DMS153 (cell line): ENCODE measurements around the gene WDFY4.

ENCODE experiments used
- DNase-seq: peaks from one replicate; lab custom pipeline; 2025; lab: John Stamatoyannopoulos, UW

WDFY4 gene

DNA sequence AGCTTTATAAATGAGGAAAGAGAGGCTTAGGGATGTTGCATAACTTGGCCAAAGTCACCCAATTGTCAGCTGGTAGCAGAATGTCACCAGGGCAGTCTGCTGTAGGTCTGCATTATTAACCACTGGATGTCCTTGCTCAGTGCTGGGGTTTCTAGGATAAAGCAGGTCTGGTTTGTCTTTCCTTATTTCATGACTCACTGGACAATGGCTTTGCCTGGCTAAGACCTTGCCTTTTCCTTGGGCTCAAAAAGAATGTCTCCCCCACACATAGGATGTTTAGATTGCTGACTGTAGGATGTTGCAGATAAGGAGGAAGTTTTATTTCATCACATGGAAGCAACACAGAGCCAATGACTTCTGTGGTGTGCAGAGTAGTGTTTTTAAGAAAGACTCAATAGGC is 29.4 kb downstream of the WDFY4 start:
- no peak for DNase-seq

DNA sequence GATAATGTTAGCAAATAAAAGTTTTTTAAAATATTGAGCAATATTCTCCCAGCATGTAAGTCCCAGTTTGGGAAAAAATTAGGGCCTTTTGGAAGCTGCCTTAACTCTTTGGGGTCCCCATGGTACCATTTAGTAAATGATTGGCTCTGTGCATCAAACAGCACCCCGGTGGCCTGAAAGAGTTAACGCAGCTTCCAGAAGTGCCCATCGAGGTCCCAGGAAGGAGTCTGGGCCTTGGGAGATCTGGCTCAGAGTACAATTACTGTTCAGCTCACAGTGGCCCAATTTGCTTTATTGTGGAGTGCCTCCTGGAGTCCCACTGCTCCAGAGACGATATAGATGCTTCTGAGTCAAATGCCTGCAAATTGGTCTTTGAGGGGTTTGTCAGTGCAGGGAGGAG is 31.7 kb downstream of the WDFY4 start:
- DNase-seq: no peak

DNA sequence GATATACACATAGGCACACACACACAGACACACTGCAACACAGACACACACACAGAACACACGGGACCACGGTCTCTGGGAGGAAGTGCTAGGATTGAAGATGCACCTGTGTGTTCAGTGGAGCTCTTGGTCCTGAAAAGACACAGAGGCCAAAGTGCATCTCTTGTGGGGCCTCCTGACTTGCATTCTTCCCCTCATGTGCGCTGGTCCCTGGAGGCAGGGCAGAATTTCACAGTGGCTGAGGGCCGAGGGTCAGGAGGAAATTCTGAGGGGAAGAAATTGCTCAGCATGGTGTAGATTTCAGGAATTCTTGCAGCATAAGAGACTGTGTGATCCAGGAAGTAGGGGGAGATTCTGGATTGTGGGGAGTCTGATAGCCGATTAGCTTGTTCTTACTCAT is 35.9 kb downstream of the WDFY4 start:
- no peak for DNase-seq

DNA sequence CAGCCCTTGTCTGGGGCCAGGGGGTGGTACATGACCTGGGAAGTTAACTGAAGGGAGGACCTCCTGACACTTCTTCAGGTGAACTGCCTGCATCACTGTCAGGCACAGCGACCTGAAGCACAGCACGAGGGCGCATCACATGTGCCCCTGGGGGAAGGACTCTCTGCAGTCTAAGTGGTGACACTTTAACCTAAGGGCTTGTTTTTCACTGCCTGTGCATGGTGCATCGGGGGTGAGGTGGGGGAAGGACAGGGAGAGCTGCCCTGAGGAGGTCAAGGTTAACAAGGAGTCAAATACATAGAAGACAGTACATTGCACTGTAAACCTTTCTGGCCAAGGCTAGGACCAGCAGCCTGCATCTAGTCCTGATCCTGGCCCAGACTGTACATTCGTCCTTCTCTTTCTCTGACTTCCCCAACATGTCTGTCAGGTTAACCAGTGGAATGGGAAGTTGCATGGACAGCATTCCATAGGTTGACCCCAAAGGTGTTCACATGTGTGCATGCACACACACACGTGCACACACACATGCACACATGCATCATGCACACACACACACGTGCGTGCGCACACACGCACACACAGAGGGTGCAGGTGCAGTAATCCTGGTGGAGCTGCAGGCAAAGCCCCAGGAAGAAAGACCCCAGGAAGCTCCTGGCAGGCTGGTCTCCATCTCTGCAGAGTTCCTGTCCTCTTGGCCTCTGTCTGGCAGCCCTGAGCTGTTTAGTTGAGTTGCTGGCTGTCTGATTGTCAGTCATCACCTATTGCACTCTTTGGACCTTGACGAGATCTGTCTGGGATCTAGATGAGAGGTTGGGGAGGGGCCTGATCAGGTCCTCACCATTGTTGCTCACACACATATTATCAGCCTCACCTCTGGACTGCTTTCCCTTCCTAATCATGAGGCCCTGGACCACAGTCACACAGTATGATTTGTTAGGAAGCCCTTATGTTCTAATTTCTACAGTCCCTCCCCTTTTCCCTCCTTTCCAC is 37.8 kb downstream of the WDFY4 start:
- no peak for DNase-seq

DNA sequence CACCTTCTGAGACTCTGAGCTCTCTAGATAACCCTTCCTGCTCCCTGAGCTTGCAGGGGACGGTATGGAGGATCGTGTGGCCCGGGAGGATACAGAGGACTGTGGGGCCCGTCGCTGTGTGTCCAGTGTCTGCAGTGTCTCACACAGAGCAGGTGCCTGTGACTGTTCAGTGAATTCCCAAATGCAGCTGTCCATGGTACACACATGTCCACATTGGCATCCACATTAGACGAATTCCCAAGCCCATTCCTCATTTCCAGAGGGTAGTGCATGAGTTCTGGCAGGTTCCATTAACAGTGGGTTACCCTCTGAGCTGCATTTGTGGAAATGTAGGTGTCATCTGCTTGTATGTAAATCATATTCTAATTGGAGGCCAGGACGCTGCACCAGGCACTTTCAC is 39.5 kb downstream of the WDFY4 start:
- DNase-seq: no peak

DNA sequence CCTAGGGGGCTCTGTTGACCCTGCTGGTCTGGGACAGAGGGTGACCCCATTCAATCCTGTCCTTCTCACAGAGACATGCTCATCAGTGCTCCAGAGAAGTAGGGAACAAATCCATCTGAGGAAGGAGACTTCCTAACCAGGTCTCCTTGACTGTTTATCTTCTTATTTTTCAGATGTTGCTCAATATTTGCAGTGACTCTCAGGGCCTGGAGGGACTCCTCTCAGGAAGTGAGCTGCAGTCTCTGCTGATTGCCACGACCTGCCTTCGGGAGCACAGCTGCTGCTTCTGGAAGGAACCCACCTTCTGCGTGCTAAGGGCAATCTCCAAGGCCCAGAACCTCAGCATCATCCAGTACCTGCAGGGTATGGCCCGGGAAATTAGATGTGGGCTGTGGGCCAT is 41.0 kb downstream of the WDFY4 start:
- no peak for DNase-seq

DNA sequence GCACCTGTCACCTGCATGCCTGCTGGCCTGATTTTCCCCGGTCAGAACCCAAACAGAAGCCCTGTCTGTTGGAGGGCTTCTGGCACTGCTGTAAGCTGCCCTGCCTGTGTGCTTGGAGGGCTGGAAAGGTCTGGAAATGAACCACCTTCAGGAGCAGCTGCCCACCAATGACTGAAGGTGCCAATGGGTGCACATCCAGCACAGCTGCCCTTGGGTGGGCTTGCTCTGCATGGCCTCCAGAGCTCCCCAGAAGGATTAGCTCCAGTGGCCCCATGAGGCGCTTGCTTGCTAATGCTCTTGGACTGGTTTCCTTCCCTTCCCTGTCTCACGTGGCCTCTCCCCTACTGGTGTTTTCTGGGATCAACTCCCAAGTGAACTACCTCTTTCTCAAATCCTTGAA is 43.2 kb downstream of the WDFY4 start:
- DNase-seq: no peak

DNA sequence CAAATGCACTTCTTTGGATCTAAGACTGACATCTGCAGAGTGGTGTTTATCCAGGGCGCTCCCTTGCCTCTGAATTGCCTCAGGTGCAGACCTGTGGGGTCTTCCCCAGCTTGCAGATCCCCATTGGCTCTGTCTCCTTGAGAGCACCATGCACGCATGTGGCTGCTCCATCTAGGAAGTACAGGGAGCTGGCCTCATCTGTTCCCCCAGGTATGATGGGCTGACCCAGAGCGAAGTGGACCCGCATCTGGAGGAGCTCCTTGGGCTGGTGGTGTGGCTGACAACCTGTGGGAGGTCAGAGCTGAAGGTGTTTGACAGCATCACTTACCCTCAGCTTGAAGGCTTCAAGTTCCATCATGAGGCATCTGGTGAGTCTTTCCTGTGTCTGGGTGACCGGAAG is 44.5 kb downstream of the WDFY4 start:
- DNase-seq: no peak

DNA sequence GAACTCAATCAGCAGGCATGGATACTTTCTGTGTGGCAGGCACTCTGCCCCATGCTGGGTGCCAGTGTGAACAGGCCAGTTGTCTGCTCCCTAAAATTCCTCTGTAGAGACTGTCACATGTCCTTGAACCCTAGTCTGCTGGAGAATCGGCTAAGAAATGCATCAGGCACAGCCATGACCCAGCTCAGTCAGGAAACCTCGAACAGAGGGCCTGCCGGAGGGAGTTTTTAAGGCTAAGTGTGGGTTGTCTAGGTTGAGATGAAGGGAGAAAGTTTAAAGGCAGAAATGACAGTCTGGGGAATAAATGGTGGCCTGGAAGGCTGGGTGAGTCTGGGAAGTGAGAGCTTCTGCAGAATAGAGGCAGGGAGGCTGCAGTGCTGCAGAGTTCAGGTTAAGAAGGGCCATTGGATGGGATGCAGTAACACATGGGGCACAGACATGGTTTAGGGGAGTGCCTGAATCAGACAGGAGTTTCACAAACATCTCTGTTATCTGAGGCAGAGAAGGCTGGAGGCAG is 45.3 kb downstream of the WDFY4 start:
- no peak for DNase-seq

DNA sequence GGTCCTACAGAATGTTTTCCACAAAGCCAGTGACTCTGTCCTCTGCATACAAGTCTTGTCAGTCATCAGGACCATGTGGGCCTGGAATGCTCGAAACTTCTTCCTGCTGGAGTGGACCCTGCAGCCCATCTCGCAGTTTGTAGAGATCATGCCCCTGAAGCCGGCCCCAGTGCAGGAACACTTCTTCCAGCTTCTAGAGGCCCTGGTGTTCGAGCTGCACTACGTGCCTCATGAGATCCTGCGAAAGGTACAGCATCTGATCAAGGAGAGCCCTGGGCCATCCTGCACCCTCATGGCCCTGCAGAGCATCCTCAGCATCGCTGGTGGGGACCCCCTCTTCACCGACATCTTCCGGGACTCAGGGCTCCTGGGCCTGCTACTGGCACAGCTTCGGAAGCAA is 46.5 kb downstream of the WDFY4 start:
- no peak for DNase-seq

DNA sequence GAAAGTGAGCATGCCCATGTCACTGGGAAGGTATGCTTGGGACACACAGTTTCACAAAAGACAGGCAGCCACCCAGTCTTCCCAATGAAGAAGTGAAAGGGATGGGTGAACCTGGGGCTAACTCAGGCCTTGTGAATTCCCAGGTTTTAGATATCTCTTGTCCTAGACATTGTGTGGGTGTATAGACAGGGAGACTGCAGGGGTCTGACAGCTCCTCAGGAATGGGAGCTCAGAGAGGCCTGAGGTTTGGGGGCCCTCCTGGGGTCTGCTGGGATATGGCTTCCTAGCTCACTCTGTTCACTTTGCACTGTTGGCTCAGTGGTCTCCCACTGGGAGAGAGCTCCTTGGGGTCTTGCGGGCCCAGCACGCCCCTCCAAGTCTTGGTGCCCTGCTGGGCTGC is 47.0 kb downstream of the WDFY4 start:
- no peak for DNase-seq

DNA sequence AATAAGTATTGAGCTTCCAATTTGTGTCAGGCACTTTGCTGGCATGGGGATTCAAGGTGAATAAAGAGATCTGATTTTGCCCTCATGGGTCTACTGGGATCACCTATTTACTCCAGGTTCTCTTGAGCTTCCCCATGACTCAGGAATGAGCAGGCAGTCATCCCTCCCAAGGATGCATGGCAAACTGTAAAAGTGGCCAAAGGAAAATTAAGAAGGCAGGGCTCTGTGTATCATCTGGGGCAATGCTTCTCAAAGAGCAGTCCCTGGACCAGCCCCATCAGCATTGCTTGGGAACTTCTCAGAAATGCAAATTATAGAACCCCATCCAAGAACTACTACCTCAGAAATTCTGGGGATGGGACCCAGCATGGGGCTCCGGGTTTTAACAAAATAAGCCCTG is 48.7 kb downstream of the WDFY4 start:
- DNase-seq: no peak

DNA sequence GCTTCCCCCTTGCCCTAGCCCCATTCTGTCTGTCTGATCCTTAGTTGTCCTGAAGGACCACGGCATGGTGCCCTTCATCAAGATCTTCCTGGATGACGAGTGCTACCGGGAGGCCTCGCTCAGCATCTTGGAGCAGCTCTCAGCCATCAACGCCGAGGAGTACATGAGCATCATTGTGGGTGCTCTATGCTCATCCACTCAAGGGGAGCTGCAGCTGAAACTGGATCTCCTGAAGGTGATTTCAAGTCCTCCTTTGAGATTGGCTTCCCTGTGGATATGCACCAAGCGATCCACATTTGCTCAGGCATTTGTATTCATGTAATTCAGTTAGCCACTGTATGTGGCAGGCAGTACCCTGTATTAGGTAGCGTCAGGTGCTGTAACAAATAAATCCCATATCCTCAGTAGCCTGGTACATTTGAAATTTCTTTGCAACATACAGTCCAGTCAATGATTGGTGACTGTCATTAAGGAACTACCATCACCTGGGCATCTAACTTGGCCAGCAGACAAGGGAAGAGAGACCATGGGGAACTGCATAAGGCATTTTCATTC is 51.2 kb downstream of the WDFY4 start:
- DNase-seq: no peak

DNA sequence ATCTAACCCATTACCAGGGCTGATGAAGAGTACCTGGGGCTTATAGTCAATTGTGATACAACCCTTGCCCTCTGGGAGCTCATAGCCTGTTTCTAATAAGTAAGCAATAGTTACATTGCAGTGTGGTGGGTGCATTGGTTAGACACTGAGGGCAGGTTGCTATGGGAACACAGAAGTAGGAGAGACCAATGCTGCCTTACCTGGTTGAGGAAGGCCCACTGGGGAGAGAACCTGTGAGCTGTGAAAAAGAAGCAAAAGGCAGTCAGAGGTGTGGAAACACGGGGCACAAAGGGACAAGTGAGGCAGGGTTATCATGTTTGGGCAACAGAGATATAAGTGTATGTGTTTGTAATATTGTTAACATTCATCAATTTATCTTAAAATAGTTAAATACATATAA is 51.9 kb downstream of the WDFY4 start:
- DNase-seq: no peak

DNA sequence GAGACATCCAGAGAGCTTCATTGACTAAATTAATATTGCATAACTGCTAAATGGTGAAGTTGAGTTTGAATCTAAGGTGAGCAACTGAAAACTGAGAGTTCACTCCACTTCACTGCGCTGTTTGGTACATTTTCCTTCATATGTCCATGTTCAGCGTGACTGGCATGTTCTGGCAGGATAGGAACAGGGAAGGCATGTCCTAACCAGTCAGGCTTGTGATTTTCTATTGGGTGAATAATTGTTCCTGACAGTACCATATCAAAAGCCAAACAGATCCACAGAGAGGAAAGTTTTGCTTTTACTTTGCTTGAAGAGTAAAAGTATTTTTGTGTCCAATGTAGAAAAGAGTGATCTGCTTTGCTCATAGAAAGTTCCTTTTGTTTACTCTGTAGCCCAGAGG is 53.2 kb downstream of the WDFY4 start:
- no peak for DNase-seq

DNA sequence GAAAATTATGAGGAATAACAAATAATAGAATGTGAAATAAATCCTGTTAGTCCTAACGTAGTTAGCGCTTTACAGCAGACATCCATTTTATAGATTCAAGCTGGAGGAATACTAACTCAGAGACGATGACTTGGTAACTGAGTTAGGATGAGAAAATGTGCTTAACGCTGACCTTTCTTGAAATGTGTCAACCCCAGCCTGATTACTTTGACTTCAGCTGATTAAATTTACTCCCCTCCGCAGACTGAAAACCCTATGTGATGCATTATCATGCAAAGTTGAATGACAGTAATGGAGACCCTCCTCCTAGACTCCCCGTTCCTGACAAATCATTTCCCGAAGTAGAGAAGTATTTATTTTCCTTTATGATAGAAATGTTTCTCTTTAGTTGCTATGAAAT is 54.5 kb downstream of the WDFY4 start:
- DNase-seq: no peak

DNA sequence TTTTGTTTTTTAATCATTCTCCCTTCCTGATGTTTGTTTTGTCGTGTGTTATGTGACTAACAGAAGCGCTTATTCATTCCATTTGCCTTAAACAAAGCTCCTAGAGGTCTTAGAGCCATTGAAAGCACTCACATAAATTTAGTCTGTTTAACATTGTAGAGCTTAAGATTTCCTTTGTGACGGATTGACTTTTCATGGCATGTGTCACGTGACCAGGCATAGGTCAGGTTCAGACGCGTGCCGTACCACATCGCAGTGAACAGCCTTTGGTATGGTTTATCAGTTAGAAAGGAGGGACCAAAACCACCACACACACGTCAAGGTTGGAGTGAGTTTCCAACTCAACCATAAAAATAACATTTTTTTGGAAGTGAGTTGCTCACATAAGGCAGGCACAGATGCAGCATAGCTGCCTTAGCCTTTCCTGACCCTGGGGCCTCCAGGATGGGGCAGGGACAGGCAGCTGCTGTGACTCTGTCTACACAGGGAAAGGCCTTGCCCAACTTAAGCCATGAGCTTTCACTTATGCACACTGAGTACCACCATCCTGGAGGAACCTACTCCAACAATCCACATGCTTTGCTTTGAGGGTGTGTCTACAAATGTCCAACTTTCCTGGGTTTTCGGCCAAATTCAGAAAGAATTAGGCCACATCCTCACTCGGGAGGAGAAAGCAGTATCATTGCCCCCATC is 55.5 kb downstream of the WDFY4 start:
- DNase-seq: peak; percentile 10

DNA sequence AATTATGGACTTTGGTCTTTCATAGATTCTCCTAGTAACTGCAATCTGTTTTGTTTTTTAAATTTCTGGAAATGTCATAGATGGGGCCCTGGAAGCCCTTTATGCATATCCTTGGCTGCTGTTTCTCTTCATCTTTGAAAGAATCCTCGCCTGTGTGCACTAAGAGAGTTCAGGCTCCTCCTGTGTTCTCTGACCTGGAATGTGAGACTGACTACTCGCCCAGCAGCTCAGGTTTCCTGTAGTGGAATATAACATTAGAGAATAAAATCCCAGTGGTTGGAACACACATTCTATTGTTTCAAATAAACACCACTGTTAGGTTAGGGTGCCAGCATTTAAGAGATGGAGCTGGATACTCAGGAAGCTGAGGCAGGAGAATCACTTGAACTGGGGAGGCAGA is 56.3 kb downstream of the WDFY4 start:
- no peak for DNase-seq

DNA sequence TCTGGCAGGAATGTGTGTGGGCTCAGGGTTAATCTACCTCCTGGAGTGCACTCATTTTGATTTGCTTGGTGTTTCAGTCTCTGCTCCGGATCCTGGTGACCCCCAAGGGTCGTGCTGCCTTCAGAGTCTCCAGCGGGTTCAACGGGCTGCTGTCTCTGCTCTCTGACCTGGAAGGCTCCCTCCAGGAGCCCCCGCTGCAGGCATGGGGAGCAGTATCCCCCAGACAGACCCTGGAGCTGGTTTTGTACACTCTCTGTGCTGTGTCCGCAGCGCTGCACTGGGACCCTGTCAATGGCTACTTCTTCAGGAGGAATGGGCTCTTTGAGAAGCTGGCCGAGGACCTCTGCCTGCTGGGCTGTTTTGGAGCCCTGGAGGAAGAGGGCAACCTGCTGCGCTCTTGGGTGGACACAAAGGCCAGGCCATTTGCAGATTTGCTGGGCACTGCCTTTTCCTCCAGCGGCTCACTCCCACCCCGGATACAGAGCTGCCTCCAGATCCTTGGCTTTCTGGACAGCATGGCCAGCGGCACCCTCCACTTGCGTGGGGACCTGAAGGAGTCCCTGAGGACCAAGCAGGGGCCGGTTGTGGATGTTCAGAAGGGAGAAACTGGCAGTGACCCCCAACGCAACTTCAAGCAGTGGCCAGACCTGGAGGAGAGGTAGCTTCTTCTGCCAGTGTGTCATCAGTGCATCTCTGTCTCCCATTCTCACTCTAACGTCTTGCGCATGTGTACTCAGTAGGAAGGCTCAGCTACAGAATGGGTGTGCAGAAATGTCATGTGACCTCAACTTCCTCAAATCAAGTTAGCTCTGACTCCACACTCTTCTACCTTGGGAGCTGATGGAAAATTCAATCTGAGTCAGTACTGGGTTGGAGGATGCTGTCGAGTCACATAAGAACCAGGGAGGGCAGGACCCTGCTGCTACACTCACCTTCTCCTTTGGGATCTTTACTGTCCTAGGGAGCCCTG is 58.5 kb downstream of the WDFY4 start:
- DNase-seq: no peak

DNA sequence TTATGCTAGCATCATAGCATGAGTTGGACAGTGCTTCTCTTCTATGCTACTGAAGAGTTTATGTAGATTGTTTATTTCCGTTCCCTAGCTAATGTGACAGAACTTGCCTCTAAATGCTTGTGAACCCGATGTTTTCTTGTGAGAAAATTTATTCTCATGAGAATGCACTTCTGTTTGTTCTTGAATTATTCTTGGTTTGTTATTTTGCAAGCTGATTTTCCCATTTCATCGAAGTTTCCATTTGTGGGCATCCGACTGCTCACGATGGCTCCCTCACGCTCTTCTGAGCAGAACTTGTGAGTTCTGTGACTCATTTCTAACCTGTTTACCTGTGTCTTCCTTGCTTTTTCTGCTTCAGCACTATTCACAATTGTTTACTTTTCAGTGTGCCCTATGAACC is 59.9 kb downstream of the WDFY4 start:
- no peak for DNase-seq

DNA sequence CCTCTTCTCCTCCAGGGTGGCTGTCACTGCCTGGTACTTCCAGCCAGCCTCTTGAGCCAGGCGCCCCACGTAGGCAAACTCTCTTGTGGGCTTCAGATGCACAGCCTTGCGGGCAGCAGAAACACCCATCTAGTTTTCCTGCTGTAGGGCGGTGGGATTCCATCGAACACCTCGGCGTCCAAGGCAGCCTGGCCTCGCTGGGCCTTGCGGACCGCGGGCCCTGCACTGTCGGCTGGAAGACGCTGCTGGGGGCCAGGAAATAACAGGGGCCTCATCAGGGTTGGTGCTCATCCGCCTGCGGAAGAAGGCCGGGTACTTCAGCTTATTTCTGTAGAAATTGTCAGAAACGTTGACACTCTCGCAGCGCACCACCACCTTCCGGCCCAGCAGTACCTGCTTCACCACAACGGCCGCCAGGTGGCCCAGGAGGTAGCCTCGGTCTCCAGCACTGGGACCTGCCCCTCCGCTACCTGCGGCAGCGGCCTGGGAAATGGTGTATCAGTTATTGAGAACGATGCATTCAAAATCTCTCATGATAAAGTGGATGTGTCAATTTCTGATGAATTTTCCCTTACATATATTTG is 61.1 kb downstream of the WDFY4 start:
- no peak for DNase-seq
